HEK293 (cell line): Measurements from ENCODE around the gene MTFP1.

ENCODE experiments used
- GLIS1 ChIP-seq: fragments of 450-650 bp; formaldehyde crosslinking; IDR thresholded peaks from 2 replicates; pipeline ENCODE4 v1.5.1; 2016; ENCODE audit warnings: missing biosample characterization, missing genetic modification characterization
- SCRT1 ChIP-seq: fragments of 450-650 bp; formaldehyde crosslinking; IDR thresholded peaks from 2 replicates; pipeline ENCODE4 v1.5.1; 2016; ENCODE audit warnings: missing biosample characterization, missing genetic modification characterization, borderline replicate concordance
- YY1 ChIP-seq: fragments of 450-650 bp; formaldehyde crosslinking; IDR thresholded peaks from 2 replicates; pipeline ENCODE4 v1.5.1; 2018; ENCODE audit warnings: missing biosample characterization, missing genetic modification characterization
- ZBTB49 ChIP-seq: fragments of 450-650 bp; formaldehyde crosslinking; IDR thresholded peaks from 2 replicates; pipeline ENCODE4 v1.5.1; 2016; ENCODE audit warnings: missing biosample characterization, missing genetic modification characterization, low read depth
- ZNF24 ChIP-seq: fragments of 450-650 bp; formaldehyde crosslinking; IDR thresholded peaks from 2 replicates; pipeline ENCODE4 v1.5.1; 2016; ENCODE audit warnings: missing biosample characterization, missing genetic modification characterization
- ZNF292 ChIP-seq: fragments of 450-650 bp; formaldehyde crosslinking; IDR thresholded peaks from 2 replicates; pipeline ENCODE4 v1.5.1; 2016; ENCODE audit warnings: low read depth, missing biosample characterization, missing genetic modification characterization, borderline replicate concordance
- ZNF449 ChIP-seq: fragments of 450-650 bp; formaldehyde crosslinking; IDR thresholded peaks from 2 replicates; pipeline ENCODE4 v1.5.1; 2017; ENCODE audit warnings: missing biosample characterization, mild to moderate bottlenecking, missing genetic modification characterization, moderate library complexity
- ZNF701 ChIP-seq: fragments of 450-650 bp; formaldehyde crosslinking; IDR thresholded peaks from 2 replicates; pipeline ENCODE4 v1.5.1; 2016; ENCODE audit warnings: missing biosample characterization, missing genetic modification characterization
- TF ChIP-seq, protein P1 (sequence below): fragments of 450-650 bp; formaldehyde crosslinking; IDR thresholded peaks from 2 replicates; pipeline ENCODE4 v1.5.1; 2016; ENCODE audit warnings: missing biosample characterization, missing genetic modification characterization

GRCh38 chr22:30380011-30380410 lies 45.6 kb upstream of the MTFP1 start:
- TF ChIP-seq, protein P1, sequence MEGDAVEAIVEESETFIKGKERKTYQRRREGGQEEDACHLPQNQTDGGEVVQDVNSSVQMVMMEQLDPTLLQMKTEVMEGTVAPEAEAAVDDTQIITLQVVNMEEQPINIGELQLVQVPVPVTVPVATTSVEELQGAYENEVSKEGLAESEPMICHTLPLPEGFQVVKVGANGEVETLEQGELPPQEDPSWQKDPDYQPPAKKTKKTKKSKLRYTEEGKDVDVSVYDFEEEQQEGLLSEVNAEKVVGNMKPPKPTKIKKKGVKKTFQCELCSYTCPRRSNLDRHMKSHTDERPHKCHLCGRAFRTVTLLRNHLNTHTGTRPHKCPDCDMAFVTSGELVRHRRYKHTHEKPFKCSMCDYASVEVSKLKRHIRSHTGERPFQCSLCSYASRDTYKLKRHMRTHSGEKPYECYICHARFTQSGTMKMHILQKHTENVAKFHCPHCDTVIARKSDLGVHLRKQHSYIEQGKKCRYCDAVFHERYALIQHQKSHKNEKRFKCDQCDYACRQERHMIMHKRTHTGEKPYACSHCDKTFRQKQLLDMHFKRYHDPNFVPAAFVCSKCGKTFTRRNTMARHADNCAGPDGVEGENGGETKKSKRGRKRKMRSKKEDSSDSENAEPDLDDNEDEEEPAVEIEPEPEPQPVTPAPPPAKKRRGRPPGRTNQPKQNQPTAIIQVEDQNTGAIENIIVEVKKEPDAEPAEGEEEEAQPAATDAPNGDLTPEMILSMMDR, result no peak
- no peak for TF ChIP-seq GLIS1 (tag by site-specific recombination)
- no peak for TF ChIP-seq ZNF292
- no peak for TF ChIP-seq SCRT1
- no peak for TF ChIP-seq ZNF24 (tag by site-specific recombination)
- no peak for TF ChIP-seq YY1 (tag by site-specific recombination)
- no peak for TF ChIP-seq ZNF701
- no peak for TF ChIP-seq ZNF449 (tag by site-specific recombination)
- TF ChIP-seq ZBTB49 (tag by site-specific recombination), result no peak
